ENCODE data around the gene S100A7. TPM values are rescaled to one million over a fixed set of nuclear protein-coding genes. Genes with fewer than 3 reads are reported as not detected.
"Not testable (repeated sequence)": the region's sequence is repeated elsewhere in the genome, so short reads cannot be mapped to it uniquely, and the experiment has no call there.

Gene S100A7
- total RNA-seq, 1 experiment from 2014 or later = not detected

DNA sequence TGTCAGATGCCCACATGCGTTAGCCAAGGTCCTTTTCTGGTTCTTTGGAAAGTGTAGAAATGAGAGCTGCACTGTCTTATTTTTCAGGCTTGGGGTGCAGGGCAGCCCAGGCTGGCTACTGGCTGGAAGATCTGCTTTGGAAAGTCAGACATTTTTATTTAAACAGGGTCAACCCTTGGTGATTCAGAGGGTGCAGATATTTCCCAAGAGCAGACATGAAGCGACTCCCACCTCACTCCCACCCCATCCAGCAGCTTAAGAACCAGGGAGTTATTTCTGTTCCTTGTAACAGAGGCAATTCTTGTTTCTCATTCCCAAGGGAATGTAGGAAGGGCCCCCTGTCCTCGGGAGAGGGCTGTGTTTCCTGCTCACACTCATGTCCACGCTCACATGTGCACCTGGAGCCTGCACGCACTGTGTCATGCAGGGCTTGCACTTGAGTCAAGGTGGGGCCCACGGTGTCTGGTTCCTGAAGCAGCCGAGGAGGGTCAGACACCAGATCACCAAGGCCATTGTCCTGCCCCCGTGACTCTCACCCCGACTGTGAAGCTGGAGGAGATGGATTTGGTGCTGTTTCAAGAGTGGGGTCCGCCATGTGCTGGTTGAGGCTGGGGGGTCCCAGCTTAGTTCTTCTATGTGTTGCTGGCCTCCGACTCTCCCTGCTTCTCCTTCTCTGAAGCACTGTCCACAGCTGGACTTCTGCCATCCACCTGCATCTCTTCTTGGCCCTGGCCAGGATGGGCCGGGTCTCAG lies 43.1 kb downstream of the S100A7 start:
- intact Hi-C loops (cut with micrococcal nuclease; ENCODE audit: unreplicated experiment) = no loop called here
- Mint-ChIP-seq H3K36me3 (ENCODE audit: insufficient read depth, unreplicated experiment) (no peaks in the 10 kb centered on the region), H3K27ac (ENCODE audit: unreplicated experiment) (no peak overlapping the region), H3K9me3 (ENCODE audit: unreplicated experiment) (no peaks in the 10 kb centered on the region), H3K4me1 (ENCODE audit: low read depth, unreplicated experiment) (no peaks in the 10 kb centered on the region), H3K4me3 (ENCODE audit: unreplicated experiment) (no peak overlapping the region), H3K27me3 (ENCODE audit: insufficient read depth, unreplicated experiment) (peaks cover 21% of the 10 kb centered on the region)
- ChIA-PET POLR2A (no interaction called here), CTCF (interaction anchor here (0.6 kb wide), 1 partner anchor 117 kb away, joined by 3 read pairs; no protein-coding TSS in a partner anchor)
- no TSS peak for BruUV-seq (replicated peaks)
- no peaks in the 10 kb centered on the region; the same call in 1 of the 2 replicates for H3K27me3 ChIP-seq (replicated peaks; ENCODE audit: control insufficient read depth, insufficient read depth, low read length)
- H3K36me3 ChIP-seq (ENCODE audit: control insufficient read depth, insufficient read depth, low read length) = no peaks in the 10 kb centered on the region
- H3K4me3 ChIP-seq (ENCODE audit: low read depth, low read length) = no peak overlapping the region
- H3K4me1 ChIP-seq = no peaks in the 10 kb centered on the region
- DNase-seq = no peak
- TF ChIP-seq, protein P1, sequence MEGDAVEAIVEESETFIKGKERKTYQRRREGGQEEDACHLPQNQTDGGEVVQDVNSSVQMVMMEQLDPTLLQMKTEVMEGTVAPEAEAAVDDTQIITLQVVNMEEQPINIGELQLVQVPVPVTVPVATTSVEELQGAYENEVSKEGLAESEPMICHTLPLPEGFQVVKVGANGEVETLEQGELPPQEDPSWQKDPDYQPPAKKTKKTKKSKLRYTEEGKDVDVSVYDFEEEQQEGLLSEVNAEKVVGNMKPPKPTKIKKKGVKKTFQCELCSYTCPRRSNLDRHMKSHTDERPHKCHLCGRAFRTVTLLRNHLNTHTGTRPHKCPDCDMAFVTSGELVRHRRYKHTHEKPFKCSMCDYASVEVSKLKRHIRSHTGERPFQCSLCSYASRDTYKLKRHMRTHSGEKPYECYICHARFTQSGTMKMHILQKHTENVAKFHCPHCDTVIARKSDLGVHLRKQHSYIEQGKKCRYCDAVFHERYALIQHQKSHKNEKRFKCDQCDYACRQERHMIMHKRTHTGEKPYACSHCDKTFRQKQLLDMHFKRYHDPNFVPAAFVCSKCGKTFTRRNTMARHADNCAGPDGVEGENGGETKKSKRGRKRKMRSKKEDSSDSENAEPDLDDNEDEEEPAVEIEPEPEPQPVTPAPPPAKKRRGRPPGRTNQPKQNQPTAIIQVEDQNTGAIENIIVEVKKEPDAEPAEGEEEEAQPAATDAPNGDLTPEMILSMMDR (IDR thresholded peaks at IDR 0.05; ENCODE audit: insufficient read depth in 1 of 2, low read depth in 1 of 2, low read length in 1 of 2, severe bottlenecking in 1 of 2, unreplicated experiment in 1 of 2) = no peak
- H3K9me3 ChIP-seq = 0 out of 2 replicates have a peak, but pooled peaks cover 3% of the 10 kb centered on the region

GRCh38 chr1:153415850-153416570 lies 44.4 kb downstream of the S100A7 start, which contains the start of gene S100A7A:
S100A7A (plus strand) TSS chr1:153416520; CDS start chr1:153418083, 1,563 bp downstream.
- H3K9me3 ChIP-seq = 0 out of 2 replicates have a peak, but pooled peaks cover 3% of the 10 kb centered on the region
- no peaks in the 10 kb centered on the region for H3K4me1 ChIP-seq
- no TSS peak for BruUV-seq (replicated peaks)
- ChIA-PET CTCF (no interaction called here), POLR2A (no interaction called here)
- Mint-ChIP-seq H3K36me3 (ENCODE audit: insufficient read depth, unreplicated experiment) (no peaks in the 10 kb centered on the region), H3K4me3 (ENCODE audit: unreplicated experiment) (no peak within 1 kb of the TSS), H3K27ac (ENCODE audit: unreplicated experiment) (no peak within 1 kb of the TSS), H3K9me3 (ENCODE audit: unreplicated experiment) (no peaks in the 10 kb centered on the region), H3K27me3 (ENCODE audit: insufficient read depth, unreplicated experiment) (peaks cover 20% of the 10 kb centered on the region), H3K4me1 (ENCODE audit: low read depth, unreplicated experiment) (no peaks in the 10 kb centered on the region)
- TF ChIP-seq, protein P1 (IDR thresholded peaks at IDR 0.05; ENCODE audit: insufficient read depth in 1 of 2, low read depth in 1 of 2, low read length in 1 of 2, severe bottlenecking in 1 of 2, unreplicated experiment in 1 of 2) = no peak
- H3K4me3 ChIP-seq (ENCODE audit: low read depth, low read length) = no peak within 1 kb of the TSS
- no peaks in the 10 kb centered on the region for H3K36me3 ChIP-seq (ENCODE audit: control insufficient read depth, insufficient read depth, low read length)
- DNase-seq = no peak
- intact Hi-C loops (cut with micrococcal nuclease; ENCODE audit: unreplicated experiment) = no loop called here
- H3K27me3 ChIP-seq (replicated peaks; ENCODE audit: control insufficient read depth, insufficient read depth, low read length) = no peaks in the 10 kb centered on the region; the same call in 1 of the 2 replicates

GRCh38 chr1:153413961-153414360 lies 46.5 kb downstream of the S100A7 start:
- H3K27me3 Mint-ChIP-seq (ENCODE audit: insufficient read depth, unreplicated experiment) = peaks cover 13% of the 10 kb centered on the region
- H3K4me1 Mint-ChIP-seq (ENCODE audit: low read depth, unreplicated experiment); H3K9me3 Mint-ChIP-seq (ENCODE audit: unreplicated experiment); DNase-seq; H3K36me3 ChIP-seq (ENCODE audit: control insufficient read depth, insufficient read depth, low read length); POLR2A ChIA-PET; H3K9me3 ChIP-seq; H3K4me1 ChIP-seq; CTCF ChIA-PET; BruUV-seq (replicated peaks); H3K36me3 Mint-ChIP-seq (ENCODE audit: insufficient read depth, unreplicated experiment); H3K27ac Mint-ChIP-seq (ENCODE audit: unreplicated experiment); H3K27me3 ChIP-seq (replicated peaks; ENCODE audit: control insufficient read depth, insufficient read depth, low read length); H3K4me3 ChIP-seq (ENCODE audit: low read depth, low read length); intact Hi-C loops (cut with micrococcal nuclease; ENCODE audit: unreplicated experiment); H3K4me3 Mint-ChIP-seq (ENCODE audit: unreplicated experiment): not testable (repeated sequence)

Other genes with a start within 250 kb of the S100A7 start
- 0.88 TPM in 1 of 2 replicates, not detected in the other for gene PRR9, start 243.1 kb downstream of the S100A7 start, total RNA-seq (2022)
- gene LORICRIN, start 201.0 kb downstream of the S100A7 start, total RNA-seq (2022) = not detected in 2 replicates
- not detected in 2 replicates for gene PGLYRP3, start 147.7 kb downstream of the S100A7 start, total RNA-seq (2022)
- gene PGLYRP4, start 111.8 kb downstream of the S100A7 start, total RNA-seq (2022) = not detected in 2 replicates
- gene S100A9, start 102.8 kb downstream of the S100A7 start, total RNA-seq (2022) = 0.63 TPM in 1 of 2 replicates, not detected in the other
- not detected in 2 replicates for gene S100A12, start 85.0 kb downstream of the S100A7 start, total RNA-seq (2022)
- gene S100A8, start 69.6 kb downstream of the S100A7 start, total RNA-seq (2022) = not detected in 2 replicates
- not detected in 2 replicates for gene S100A7A, start 44.1 kb downstream of the S100A7 start, total RNA-seq (2022)
- gene S100A6, start 75.3 kb upstream of the S100A7 start, total RNA-seq (2022) = 416 and 432 TPM in 2 replicates
- gene S100A5, start 80.3 kb upstream of the S100A7 start, total RNA-seq (2022) = not detected in 2 replicates
- gene S100A4, start 85.2 kb upstream of the S100A7 start, total RNA-seq (2022) = 53.6 and 54.4 TPM in 2 replicates
- gene S100A3, start 88.6 kb upstream of the S100A7 start, total RNA-seq (2022) = 0.61 and 0.84 TPM in 2 replicates
- 2.4 and 3.0 TPM in 2 replicates for gene S100A2, start 105.2 kb upstream of the S100A7 start, total RNA-seq (2022)
- gene S100A16, start 152.5 kb upstream of the S100A7 start, total RNA-seq (2022) = 220 and 243 TPM in 2 replicates
- 510 and 624 TPM in 2 replicates for gene S100A14, start 155.7 kb upstream of the S100A7 start, total RNA-seq (2022)
- gene S100A13, start 166.9 kb upstream of the S100A7 start, total RNA-seq (2022) = 198 and 238 TPM in 2 replicates
- gene S100A1, start 167.8 kb upstream of the S100A7 start, total RNA-seq (2022) = 12.6 and 18.1 TPM in 2 replicates
- 85.1 and 90.6 TPM in 2 replicates for gene CHTOP, start 173.4 kb upstream of the S100A7 start, total RNA-seq (2022)
- gene SNAPIN, start 198.1 kb upstream of the S100A7 start, total RNA-seq (2022) = 32.8 and 34.1 TPM in 2 replicates
- gene ILF2, start 210.3 kb upstream of the S100A7 start, total RNA-seq (2022) = 287 and 289 TPM in 2 replicates
- 1.4 and 2.0 TPM in 2 replicates for gene NPR1, start 218.0 kb upstream of the S100A7 start, total RNA-seq (2022)

Measured in Caco-2 (cell line).